HG02852 (cell line): ENCODE data around the gene HOXA11.

ENCODE experiments used
- ATAC-seq: cut with Tn5 transposase; IDR thresholded peaks from one replicate; pipeline ENCODE4 v1.9.1; 2021; ENCODE audit warnings: mild to moderate bottlenecking, moderate library complexity; ENCODE audit not compliant: unreplicated experiment

HOXA11 gene

DNA sequence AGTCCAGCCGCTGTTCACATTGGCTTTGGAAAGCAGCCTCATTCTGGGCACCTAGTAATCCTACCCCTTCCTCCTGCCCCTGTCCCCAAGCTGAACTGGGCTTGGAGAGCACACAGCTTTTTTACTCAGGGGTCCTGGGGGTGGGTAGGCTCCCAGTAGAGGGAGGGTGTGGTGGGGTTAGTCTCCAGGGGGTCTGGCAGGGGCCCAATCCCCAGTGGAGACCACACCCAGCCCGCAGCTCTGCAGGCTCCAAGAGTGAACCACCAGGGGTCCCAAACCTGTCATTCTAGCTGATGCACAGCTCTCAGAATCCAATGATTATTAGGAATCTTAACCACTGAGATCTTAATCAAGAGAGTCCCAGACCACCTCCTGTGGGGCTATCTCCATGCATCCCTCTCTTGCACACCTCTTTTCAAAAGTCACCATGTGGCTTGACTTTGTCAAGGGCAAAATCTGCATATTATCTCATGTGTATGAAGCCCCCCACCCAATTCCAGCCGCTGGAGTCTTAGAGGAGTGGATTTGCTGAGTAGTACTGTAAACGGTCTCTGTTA lies 2.7 kb downstream of the HOXA11 start:
- no peak for ATAC-seq

- no peak for ATAC-seq
Observed at GRCh38 chr7:27181795-27182275, 3.2 kb downstream of the HOXA11 start.

GRCh38 chr7:27180431-27181420 lies 4.3 kb downstream of the HOXA11 start:
- no peak for ATAC-seq

GRCh38 chr7:27179503-27180430 lies 5.3 kb downstream of the HOXA11 start:
- ATAC-seq: no peak

- no peak for ATAC-seq
Observed at GRCh38 chr7:27179030-27179429, 6.0 kb downstream of the HOXA11 start.

GRCh38 chr7:27178366-27178765 lies 6.7 kb downstream of the HOXA11 start:
- no peak for ATAC-seq

DNA sequence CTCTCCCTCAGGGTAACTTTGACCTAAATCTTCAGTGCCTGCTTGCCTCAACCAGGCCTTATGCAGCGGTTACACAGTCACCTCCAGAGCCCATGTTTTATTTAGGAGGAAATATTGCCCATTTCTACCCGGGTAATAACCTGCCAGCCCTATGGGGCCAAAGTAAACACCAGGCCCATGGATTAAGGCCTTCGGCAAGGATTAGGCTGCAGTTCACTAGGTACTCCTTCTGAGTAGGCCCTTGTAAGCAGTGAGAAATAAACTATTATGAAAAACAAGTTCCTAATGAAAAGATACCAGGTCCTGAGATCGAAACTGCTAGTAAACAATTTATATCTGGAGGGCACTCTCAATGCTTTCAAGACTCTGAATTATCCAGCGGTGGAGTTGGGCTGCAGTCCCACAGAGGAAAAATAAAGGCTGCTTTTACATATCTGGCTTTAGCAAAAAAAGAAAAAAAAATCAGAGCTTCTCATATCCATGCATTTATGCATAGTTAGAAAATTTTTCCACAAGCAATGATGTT lies 7.2 kb downstream of the HOXA11 start:
- ATAC-seq: no peak

DNA sequence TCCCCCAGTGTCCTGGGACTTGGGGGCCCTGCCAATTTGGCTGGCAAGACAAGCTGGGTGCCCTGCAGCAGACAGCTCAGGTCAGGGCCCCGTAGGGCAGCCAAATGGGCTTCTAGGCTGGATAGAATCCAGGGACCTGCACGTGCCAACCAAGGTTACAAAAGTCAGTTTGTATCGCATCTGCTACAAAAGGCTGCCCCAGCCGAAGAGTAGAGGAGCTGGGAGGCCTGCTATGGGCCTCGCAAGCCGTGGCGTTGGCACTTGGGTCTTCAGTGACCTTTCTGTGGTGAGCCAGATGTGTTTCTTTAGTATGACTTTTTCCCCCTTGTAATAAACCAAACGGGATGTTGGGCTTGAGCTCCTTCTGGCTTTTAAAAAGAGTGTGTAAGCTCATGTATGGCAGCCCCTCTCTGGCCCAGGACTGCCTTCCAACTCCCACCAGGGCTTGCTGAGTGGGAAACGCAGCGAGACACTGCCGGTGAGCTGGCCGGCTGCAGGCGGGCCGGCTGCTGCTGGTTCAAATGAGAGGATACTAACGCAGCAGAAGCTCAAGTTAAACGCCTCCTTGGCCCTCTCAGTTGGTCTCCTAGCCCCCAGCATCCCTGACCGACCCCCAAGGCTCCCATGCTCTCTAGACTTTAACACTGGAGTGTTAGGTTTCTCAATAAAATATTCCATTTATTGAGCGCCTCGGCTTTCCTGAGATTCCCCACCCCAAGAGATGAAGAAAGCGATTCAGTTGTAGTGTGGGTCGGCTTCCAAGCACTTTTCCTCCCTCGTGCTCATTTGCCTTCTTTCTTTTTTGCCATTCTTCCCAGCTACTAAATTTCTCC lies 7.9 kb downstream of the HOXA11 start:
- ATAC-seq: no peak

- no peak for ATAC-seq
Observed at GRCh38 chr7:27176524-27176845, 8.5 kb downstream of the HOXA11 start.

DNA sequence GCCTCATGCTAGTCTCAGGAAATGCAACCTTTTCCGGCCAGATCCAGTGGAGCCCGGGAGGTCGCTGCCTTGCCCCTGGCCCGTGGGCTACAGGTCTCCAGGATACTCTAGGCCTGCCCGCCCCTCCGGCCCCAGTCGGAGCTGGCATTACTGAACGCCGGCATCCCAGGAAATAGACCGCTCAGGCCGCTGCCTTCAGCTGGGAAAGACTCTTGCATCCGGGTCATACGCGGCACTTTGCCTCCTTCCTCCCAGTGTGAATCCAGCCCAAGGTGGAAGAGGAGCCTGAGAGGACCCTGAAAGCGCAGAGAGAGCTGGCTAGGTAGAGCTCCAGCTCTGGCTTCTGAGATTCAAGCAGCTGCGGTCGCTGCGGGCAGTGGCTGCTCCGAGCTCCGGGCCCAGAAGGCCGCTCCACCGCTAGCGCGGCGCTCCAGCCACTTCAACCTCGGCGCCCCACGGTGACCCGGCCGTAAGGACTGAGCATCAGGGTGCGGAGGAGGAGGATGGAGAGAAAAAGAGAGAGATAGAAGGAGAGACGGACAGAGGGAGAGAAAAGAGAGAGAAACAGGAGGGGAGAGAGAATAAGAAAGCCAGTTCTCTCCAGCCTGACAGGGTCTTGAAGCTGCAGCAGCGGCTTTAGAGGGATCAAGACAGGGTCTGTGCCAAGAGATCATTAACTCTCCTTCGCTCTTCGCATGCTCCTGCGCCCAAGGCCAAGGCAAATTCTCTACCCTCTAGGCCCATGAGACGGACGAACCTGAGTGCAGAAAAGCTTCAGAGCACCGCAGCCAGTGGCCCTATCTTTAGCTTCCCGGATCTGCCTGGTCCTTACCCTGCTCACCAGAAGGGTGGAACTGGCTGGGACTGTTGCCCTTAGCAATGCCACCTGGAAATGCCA lies 9.2 kb downstream of the HOXA11 start:
- ATAC-seq: no peak

- ATAC-seq: no peak
Observed at GRCh38 chr7:27174874-27175625, 10.0 kb downstream of the HOXA11 start.

GRCh38 chr7:27173956-27174873 lies 10.8 kb downstream of the HOXA11 start, which contains the start of gene HOXA10:
TSS of gene HOXA10 (minus strand) at chr7:27174320. CDS start at chr7:27174306, 14 bp downstream.
- ATAC-seq: no peak

GRCh38 chr7:27173511-27173955 lies 11.5 kb downstream of the HOXA11 start:
- no peak for ATAC-seq

- no peak for ATAC-seq
Observed at GRCh38 chr7:27172823-27173510, 12.1 kb downstream of the HOXA11 start.

DNA sequence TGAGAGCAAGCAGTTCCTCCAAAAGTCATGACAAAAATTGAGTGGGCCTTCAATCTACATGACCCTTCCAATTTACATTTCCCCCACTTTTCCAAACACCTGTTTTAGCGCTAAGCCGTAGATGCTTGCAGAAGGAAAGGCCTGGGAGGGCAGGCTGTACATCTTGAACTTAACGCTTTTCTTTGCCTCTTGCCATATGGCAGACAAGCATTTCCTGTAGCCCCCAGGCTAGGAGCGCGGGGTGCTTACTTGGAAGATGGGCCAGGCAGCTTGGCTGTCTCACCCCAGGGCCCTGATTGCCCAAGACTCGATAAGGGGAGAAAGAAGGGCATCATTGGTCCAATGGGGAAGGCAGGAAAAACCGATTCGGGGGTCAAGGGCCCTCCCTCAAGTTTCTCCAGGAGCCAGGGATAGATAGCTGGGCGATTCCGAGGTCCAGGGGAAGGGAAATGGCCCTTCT lies 12.7 kb downstream of the HOXA11 start:
- no peak for ATAC-seq

- no peak for ATAC-seq
Observed at GRCh38 chr7:27171637-27172314, 13.3 kb downstream of the HOXA11 start.
